ENCODE measurements around the gene DLGAP1.

DNA sequence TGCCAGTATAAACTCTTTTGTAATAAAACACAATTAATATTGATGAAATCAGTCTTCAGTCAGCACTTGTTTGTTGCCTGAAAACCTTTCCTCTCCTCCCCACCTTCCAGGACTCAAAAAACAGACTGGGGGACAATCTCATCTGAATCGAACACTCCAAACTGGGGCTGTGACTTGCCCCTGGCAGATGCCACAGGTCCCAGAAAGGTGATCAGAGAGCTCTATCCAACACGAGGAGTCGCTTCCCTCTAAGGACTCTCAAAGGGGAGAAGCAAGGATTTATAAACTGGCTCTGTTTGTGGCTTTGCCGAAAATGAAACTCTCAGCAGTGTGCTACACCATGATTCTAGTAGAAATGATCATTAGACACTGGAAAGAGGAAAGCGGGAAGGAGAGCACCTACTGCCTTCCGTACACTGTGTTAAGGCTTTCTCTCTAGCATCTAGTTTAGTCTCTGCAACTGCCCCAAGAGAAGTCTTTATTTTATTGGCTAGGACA is 805.9 kb downstream of the DLGAP1 start:
- TF ChIP-seq, protein P1, sequence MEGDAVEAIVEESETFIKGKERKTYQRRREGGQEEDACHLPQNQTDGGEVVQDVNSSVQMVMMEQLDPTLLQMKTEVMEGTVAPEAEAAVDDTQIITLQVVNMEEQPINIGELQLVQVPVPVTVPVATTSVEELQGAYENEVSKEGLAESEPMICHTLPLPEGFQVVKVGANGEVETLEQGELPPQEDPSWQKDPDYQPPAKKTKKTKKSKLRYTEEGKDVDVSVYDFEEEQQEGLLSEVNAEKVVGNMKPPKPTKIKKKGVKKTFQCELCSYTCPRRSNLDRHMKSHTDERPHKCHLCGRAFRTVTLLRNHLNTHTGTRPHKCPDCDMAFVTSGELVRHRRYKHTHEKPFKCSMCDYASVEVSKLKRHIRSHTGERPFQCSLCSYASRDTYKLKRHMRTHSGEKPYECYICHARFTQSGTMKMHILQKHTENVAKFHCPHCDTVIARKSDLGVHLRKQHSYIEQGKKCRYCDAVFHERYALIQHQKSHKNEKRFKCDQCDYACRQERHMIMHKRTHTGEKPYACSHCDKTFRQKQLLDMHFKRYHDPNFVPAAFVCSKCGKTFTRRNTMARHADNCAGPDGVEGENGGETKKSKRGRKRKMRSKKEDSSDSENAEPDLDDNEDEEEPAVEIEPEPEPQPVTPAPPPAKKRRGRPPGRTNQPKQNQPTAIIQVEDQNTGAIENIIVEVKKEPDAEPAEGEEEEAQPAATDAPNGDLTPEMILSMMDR (IDR thresholded peaks at IDR 0.05): no peak
- no peak for TF ChIP-seq POLR2A (IDR thresholded peaks at IDR 0.05)

Data from testis (tissue), 2 donors.